Islet of Langerhans (tissue), 1 donor: ENCODE measurements around the gene EHHADH.
A peak's percentile ranks its signal among the peaks of the same experiment; 100 is the strongest.

ENCODE experiments used
- FAIRE-seq: peaks from one replicate; lab custom pipeline; 2011; peaks lifted over from hg19 to GRCh38; lab: Jason Lieb, UNC

The EHHADH gene

GRCh38 chr3:185197068-185197467 is 56.8 kb downstream of the EHHADH start:
- no peak for FAIRE-seq

DNA sequence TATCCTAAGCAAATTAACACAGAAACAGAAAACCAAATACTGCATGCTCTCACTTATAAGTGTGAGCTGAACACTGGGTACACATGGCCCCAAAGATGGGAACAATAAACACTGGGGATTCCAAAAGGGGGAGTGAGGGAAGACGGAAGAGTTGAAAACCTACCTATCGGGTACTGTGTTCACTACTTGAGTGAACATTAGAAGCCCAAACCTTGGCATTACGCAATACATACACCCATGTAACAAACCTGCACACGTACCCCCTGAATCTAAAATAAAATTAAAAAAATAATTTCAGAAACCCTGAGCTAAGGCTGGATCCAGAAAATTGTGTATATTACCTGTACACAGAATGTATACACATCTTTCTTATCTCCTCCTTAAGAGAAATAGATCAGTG is 58.2 kb downstream of the EHHADH start:
- no peak for FAIRE-seq

GRCh38 chr3:185188816-185189215 is 65.0 kb downstream of the EHHADH start:
- no peak for FAIRE-seq

DNA sequence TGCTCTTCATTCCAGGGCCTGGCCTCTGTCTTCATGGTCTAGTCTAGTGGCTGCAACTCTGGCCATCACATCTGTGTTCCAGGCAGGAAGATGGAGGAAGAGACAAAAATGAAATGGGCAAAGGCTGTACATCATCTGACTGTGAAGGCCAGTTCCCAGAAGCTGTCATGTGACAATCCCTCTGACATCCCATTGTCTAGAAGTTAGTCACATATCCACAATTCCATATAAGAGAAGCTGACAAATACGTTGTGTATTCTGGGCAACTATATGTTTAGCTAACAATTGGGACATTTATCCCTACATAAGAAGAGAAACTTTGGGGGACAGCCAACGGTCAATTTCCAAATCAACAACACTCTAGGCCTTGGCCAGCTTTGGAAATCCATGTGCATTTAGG is 66.5 kb downstream of the EHHADH start:
- no peak for FAIRE-seq

DNA sequence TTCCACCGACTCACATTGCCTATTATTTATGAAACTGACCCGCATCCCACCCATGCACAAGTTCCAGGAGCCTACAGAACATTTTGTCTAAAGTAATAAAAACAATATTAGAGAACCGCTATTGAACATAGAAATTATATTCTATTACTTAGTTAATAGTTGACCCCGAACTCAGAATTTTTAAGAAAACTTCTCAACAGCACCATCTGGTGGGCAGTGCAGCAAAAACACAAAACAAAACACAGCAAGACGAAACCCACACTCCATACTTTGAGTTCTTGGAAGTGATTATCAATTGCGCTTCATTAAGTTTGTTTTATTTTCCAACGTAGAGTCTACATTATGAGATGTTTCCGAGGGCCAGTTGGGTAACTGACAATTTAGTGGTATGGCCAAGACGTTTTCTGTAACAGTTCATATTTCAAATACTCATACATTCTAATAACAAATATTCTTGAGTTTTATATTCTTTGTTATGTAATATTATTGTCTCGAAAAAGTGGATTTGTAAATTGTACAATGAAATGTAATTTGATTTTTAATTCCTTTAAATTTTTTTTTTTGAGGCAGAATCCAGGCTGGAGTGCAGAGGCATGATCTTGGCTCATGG is 77.0 kb downstream of the EHHADH start:
- FAIRE-seq = peak; percentile 92

GRCh38 chr3:185175370-185175987 is 78.4 kb downstream of the EHHADH start:
- no peak for FAIRE-seq

GRCh38 chr3:185172086-185173049 is 81.5 kb downstream of the EHHADH start:
- no peak for FAIRE-seq

GRCh38 chr3:185164428-185165217 is 89.2 kb downstream of the EHHADH start:
- no peak for FAIRE-seq

DNA sequence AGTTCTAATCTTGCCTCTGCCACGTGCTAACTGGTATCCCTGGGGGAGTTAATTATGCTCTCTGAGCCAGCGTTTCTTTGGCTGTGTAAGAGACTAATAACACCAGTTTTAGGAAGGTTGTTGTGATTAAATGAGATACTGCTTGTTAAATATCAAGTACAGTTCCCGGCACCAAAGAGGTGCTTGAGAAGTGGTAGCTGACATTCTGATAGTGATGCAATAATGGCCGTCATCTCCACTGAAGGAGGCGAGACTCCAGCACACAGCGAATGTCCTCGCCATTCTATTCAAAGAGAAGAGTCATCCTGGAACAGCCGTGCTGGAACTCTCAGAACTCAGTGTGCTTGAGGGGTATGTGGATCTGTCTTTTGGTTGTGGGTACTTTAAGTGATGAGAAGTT is 91.2 kb downstream of the EHHADH start:
- no peak for FAIRE-seq

DNA sequence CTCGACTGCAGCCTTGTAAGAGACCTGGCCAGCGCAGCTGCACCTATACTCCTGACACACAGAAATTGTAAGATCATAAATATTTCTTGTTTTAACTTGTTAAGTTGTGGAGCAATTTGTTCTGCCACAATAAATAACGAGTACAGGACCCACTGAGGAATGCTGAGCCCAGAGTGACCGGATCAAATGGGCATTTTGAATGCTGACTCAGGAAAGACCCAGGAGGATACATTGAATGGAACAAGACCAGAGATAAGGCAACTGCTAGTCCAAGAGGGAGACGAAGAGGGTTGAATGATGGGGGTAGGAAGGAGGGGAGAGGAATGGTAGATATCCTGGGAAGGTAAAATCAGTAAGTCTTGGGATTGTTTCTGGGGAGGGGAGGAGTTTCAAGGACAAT is 92.1 kb downstream of the EHHADH start:
- FAIRE-seq = no peak

DNA sequence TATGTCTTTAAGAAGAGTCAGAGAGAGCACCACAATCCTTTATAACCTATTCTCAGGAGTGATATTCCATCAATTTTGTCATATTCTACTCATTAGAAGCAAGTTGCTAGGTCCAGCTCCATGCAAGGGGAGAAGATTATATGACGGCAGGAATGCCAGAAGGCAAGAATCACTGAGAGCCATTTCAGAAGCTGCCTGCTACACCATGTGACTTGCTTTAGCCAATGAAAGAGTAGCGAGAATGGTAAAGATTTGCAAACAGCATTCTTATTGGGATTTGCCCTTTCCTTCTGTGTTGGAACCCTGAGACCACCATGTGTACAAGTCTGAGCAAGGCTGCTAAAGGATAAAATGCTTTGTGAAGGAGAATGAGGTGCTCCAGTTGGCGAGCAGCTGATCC is 96.5 kb downstream of the EHHADH start:
- no peak for FAIRE-seq

GRCh38 chr3:185155678-185156077 is 98.2 kb downstream of the EHHADH start:
- no peak for FAIRE-seq

GRCh38 chr3:185153861-185154629 is 99.8 kb downstream of the EHHADH start:
- no peak for FAIRE-seq

- no peak for FAIRE-seq
These were observed 100.6 kb downstream of the EHHADH start for GRCh38 chr3:185153171-185153771.

GRCh38 chr3:185152410-185153170 is 101.3 kb downstream of the EHHADH start, which contains the start of gene C3orf70:
TSS of gene C3orf70 (minus strand) at chr3:185153060. CDS start at chr3:185152823, 237 bp downstream.
- FAIRE-seq = no peak

- no peak for FAIRE-seq
These were observed 101.9 kb downstream of the EHHADH start for GRCh38 chr3:185151964-185152409.

DNA sequence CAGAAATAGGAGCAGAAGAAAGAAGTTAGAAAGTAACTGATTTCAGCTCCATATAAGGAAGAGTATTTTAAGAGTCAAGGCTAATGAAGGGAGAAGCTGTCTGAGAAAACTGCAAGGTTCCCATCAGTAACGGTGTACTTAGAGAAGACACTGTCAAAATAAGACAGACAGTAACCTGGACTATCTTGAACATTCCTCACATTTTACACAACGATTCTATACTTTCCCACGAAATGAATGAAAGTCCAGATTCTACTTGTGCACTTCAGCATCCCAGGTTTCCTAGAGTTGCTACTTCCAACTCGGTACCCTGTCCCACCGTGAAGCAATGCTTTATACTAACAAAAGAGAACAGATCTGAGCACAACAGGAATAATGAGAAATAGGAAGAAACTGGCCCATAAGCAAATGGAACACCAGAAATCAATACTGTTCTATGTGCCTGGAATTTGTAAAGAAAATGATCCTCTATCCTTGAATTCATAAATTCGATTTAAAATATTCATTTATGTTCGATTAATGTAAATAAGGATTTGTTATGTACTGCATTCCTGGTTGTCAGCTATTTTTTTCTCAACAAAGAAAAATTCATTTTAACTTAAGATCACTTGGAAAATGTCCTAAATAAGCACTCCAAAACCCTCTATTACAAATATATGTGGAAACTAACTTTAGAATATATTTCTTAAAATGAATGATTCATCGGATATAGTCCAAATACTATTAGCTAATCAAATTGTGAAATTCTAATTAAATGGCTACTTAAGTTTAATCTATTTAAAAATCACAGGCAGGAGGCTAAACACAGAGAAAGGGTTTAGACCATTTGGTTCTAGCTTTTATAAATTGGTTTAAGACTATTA is 102.5 kb downstream of the EHHADH start:
- FAIRE-seq = no peak

- no peak for FAIRE-seq
These were observed 103.3 kb downstream of the EHHADH start for GRCh38 chr3:185150561-185150960.

DNA sequence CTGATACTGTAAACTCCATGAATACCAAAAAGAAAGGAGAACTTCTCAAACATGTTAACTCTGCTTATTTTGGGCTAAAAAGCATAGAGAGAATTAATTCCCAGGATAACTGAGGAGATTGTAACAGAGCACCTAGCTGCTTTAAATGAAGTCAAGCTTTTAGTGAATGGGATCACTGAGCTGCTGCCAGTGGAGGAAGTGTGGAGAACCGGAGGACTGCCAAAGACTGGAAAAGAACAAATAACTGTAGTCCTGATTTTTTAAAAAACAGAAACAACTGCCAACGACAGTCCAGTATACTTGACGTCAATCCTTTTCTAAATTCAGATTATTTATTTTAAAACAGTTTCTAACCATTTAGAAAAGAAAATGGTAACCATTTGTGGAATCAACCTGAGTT is 104.3 kb downstream of the EHHADH start:
- FAIRE-seq = no peak
